Stimulated activated CD4-positive, alpha-beta T cell treated with anti-CD3 and anti-CD28 coated beads, Interleukin-15, amount 100 ng/mL, for 24 hours (primary cell): ENCODE measurements around the gene CKM.
"Not testable (repeated sequence)": the region's sequence is repeated elsewhere in the genome, so short reads cannot be mapped to it uniquely, and the experiment has no call there.

Source experiments
- DNase-seq: peaks from one replicate; pipeline ENCODE4 v3.0.0-alpha.2; 2020

CKM gene

DNA sequence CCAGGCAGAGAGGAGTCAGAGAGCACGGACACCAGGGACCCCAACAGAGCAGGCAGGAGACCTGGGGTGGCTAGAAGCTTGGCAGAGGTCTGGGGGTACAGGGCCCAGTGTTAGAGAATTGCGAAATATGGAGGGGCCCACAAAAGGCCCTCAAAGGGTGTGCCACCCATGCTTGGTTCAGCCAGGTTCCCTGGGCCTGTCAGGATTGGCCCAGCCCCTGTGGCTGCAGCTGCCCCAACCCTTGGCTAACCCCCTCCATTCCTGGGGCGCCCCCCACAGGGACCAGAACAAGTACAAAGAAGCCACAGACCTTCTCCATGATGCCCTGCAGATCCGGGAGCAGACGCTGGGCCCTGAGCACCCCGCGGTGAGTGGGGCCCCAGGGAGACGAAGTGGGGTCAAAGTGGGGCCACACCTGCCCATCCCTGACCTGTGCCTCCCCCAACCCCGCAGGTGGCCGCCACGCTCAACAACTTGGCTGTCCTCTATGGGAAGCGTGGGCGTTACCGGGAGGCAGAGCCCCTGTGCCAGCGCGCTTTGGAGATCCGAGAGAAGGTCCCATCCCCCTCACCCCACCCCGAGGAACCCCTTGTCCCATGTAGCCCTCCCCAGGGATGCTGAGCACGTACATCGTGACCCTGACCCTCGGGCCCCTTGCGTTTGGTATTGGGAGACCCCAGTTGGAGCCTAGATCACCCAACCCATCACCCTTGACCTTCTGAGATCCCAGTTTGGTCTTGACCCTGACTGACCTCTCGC, 25.9 kb upstream of the CKM start:
- DNase-seq: no peak

DNA sequence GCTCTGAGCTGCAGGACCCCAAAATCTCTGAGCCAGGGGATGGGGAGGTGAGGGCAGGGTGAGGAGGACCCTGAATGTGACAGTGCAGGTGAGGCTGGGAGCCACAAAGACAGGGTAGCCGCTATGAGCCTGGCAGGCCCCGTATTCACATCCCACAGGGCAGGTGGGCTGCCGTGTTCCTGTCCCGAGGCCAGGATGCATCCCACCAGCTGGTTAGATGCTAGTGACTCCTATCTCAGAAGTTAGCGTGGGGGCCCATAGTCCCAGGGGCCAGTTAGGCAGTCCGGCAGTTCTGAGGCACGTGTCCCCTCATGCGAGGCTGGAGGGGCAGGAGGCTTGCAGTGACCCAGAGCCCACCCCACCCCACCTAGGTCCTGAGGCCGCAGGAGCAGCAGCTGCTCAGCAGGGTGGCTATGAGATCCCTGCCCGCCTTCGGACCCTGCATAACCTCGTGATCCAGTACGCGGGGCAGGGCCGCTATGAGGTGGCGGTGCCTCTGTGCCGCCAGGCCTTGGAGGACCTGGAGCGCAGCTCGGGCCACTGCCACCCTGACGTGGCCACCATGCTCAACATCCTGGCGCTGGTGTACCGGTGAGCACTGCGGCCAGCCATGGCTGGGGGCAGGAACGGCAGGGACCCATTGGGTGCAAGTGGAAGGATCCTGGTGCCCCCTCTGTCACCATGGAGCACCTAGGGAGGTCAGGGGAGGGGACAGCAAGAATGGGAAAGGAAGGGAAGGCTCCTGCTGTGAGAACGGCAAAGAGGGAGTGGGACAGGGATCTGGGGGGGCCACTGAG, 25.1 kb upstream of the CKM start:
- no peak for DNase-seq

DNA sequence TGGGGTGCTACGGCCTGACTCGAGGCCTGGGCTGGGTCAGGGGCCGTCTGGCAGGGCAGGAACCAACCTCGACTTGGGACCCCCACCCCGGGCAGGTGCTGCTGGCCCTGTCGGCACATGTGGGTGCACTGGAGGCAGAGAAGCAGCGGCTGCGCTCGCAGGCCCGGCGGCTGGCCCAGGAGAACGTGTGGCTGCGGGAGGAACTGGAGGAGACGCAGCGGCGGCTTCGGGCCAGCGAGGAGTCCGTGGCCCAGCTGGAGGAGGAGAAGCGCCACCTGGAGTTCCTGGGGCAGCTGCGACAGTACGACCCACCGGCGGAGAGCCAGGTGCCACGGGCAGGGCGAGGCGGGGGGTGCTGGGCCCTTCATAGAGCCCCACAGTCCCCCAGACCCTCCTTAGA, 23.8 kb upstream of the CKM start:
- no peak for DNase-seq

DNA sequence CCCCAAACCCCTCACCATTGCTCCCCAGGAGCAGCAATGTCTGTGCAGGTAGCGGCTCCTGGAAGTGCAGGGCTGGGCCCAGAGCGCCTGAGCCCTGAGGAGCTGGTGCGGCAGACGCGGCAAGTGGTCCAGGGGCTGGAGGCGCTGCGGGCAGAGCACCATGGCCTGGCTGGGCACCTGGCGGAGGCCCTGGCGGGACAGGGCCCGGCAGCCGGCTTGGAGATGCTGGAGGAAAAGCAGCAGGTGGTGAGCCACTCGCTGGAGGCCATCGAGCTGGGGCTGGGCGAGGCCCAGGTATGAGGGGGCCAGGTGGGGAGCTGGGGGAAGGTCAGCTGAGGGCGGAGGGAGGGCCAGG, 22.8 kb upstream of the CKM start:
- DNase-seq: no peak

DNA sequence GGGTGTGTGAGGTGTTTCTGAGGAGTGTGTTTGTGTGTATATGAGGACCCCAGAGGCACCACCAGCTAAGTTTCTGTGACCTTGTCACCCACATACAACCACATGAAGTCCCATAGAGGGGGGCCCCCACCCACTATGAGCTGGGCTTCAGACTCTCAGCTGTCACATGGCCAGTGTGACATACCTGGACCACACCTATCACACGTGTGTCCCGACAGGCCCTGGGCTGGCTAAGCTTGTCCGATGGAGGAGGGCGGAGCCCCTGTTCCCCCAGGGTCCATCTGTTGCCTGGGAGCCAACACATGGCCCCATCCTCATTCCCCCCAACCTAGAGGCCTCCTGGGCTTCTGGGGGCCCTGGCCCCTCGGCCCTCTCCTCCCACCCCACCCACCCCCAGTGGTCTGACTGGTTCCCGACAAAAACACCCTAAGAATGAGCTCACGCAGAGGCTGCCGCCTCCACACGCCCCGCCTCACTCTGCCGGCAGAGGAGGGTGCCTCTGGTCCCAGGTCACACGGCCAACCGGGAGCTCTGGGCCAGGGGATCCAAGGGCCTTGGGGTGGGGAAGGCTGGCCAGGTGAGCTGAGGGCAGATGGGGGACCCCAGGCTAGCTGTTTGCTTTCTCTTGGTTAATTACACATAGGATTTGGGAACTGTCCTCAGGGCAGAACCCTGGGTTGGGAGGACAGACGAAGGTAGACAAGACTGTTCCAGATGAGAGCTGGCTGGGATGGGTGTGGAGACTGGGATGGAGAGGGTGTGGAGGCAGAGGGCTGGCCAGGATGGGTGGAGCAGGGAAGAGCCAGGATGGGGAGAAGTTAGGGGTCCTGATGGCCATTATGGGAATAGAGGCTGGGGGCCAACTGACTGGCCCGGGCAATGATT, 22.2 kb upstream of the CKM start:
- no peak for DNase-seq

DNA sequence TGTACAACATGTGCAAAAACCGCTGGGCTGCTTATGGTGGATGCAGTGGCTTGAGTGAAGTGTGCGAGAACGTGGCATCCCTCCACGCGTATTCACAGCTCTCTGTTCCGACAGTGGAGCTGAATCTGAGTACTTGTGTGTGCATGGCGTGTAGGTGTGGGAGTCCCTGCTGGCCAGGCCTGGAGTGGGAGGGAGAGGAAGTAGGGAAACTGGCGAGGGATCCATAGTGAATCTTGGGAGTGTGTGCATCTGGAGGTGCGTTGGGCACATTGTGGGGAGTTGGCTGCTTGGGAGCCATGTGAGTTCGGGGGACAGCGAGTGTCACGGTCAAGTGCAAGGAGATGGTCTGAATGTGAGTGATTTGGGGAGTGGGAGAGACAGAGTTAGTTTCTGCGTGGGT, 20.2 kb upstream of the CKM start:
- no peak for DNase-seq

DNA sequence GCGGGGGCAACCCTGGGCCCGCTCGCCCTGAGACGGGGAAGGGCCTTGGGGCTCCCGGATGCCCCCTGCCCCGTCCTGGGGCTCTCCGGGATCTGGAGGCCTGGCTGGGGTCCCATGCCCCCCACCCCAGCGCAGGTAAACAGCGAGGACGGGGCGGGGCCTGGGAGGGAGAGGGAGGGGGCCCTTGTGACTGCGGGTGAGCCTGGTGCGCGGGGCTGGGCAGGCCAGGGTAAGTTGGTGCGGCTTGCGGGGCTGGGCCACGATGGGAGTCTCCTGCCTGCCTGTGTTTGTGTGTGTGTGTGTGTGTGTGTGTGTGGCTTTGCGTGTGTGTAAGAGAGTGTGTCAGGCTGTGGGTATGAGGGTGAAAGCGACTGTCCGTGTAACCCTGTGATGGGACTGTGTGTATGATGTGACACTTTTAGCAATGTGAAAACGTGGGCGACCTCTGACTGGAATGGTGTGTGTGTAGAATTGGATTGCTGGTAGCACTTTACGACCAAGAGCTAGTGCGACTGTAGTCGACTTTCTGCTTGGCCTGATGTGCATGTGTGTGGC, 18.3 kb upstream of the CKM start:
- no peak for DNase-seq

DNA sequence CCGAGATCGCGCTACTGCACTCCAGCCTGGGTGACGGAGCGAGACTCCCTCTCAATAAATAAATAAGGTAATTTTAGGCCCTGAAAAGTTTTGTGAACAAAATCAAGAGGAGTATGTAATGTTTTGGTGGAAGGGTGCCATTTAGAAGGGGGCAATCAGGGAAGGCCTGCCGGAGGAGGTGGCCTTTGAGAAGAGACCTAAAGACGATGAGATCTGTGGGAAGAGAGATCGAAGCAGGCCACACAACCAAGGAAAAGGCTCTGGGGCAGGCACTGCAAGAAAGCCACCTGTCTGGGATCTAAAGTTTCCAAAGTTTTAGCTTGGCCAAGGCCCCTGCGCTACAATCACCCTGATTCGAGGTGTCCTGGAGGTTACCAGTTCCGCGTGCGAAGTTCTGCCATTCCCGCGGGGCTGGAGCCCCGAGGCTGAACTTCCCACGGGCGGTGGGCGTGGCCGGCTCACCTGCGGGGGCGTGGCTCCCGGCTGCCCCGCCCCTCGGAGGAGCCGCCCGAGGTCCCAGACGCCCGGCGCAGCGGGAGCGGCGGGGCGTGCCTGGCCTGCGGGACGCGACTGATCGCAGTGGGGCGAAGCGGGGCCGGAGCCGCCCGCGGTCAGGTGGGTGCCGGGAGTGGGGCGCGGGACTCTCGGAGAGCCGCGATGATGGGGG, 17.7 kb upstream of the CKM start, which contains the start of gene KLC3:
TSS of gene KLC3 (plus strand) at position 519 of the 667 bp plus-strand sequence. CDS start 4,792 bp downstream, outside the sequence.
- peak; percentile 46 for DNase-seq

DNA sequence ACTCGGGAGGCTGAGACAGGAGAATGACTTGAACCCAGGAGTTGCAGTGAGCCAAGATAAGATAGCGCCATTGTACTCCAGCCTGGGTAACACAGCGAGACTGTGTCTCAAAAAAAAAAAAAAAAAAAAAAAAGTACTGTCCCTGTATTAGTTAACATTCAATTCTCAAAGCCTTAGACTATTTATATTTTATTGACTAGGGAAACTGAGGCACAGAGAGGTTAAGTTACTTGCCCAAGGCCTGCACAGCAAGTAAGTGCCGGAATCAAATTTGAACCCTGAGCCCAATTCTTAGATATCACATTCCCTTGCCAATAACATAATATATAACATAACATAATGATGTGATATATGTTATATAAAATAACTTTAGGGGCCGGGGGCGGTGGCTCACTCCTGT, 17.0 kb upstream of the CKM start:
- no peak for DNase-seq

DNA sequence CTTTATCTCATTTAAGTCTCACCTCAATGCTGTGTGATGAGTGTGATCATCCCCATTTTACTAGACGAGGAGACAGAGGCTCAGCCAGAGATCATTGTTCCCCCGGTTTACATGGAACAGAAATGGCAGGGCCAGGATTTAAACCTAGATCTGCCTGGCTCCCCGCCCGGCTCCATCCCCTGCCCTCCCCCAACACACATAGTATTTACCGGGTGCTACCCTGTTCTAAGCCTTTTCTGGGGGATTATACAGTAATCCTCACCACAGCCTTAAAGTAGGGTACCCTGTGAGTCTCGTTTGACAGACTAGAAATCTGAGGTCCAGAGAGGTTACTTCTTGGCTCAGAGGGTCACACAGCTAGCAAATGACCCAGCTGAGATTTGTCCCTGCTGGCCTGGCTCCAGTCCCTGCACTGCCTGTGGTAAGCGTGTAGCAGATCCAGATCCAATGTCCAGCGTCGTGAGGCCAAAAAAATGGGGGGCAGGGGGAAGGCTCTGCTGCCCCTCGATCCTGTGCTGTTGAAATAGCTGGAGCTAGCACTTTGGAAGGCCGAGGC, 14.1 kb upstream of the CKM start:
- no peak for DNase-seq

DNA sequence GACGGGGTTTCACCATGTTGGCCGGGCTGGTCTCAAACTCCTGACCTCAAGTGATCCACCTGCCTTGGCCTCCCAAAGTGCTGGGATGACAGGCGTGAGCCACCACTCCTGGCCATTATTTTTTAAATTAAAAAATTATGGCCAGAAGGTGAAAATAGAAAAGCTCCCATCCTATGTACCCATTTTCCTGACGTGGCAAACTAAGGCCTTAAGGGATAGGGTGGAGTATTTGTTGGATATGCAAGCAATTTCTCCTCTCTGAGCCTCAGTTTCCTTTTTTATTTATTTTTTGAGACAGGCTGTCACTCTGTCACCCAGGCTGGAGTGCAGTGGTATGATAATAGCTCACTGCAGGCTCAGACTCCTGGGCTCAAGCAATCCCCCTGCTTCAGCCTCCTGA, 12.2 kb upstream of the CKM start:
- DNase-seq: not testable (repeated sequence)

DNA sequence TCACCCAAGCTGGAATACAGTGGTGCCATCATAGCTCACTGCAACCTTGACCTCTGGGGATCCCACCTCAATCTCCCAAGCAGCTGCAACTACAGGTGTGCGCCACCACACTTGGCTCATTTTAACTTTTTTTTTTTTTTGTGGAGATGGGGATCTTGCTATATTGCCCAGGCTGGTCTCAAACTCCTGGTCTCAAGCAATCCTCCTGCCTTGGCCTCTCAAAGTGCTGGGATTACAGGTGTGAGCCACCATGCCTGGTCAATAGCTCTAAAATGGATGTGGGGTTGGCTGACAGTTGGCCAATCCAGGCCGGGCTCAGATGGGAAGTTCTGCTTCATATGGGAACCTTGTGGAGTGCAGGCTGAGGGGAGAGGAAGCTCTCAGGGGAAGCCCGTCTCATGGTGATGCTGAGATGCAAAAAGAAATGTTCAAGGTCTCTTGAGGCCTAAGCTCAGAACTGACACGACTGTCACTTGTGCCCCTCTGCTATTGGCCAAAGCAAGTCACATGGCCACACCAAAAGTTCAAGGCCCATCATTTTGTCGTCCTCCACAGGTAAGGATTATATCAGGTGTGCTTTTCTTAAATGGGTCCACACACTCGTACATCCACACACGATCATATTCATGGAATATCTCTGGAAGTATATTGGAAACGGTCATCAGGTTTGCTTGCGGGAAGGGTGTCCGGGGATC, 11.1 kb upstream of the CKM start:
- DNase-seq: no peak

DNA sequence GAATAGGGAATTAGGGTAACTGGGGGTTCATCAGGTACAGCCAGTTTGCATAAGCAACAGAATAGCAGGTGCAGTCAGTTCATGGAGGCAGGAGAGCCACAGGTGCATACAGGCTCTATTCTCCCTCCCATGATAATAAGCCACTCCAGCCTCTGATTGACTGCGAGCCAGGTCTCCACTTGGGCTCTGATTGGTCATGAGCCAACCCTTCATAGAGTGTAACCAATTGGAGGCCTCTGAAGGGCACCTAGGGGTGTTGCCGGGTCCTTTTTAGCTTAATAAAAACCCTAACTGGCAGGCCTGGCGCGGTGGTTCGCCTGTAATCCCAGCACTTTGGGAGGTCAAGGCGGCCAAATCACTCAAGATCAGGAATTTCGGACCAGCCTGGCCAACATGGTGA, 8.7 kb upstream of the CKM start:
- no peak for DNase-seq

DNA sequence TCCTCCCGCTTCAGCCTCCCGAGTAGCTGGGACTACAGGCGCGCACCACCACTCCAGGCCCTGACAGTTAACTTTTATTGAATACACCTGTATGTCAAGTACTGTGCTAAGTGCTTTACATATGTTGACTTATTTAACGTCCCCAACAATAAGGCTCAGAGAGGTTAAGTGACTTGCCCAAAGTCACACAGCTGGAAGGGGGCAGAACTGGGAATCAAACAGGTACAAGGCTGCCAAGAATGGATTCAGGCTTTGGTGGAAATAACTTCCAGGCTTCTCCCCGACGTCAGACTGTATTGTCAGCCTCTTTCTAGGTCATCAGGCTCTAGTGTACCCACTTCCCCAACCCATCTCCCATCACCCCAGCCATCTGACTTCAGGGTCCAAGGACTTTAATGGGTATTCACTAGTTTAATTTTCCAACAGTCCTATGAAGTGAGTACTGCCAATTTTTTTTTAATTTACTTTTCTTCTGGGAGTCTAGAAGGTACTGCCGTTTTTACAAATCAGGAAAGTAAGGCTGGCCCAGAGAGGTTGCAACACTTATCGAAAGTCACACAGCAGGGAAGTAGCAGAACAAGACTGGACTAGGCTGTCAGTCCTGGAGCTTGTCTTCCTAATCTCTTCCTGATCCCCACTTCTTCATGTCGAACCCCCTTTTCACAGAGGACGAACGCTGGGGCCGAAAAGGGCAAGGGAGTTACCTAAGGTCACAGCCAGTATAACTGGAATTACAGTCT, 4.9 kb upstream of the CKM start:
- no peak for DNase-seq

DNA sequence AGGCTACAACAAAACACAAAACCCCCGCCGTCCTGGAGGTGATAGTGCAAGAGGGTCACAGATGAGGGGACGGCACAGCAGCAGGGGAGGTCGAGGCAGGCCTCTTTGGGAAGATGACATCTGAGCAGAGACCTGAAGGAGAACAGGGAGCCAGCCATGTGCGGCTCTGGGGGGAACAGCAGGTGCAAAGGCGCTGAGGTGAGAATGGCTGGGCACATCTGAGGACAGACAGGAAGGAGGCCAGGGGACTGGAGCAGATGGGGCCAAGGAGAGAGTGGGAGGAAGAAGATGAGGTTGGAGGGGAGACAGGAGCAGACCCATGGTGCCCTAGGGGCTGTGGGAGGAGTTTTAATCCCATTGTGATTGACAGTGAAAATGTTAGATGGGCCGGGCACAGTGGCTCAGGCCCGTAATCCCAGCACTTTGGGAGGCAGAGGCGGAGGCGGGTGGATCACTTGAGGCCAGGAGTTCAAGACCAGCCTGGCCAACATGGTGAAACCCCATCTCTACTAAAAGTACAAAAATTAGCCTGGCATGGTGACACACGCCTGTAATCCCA, 1.8 kb upstream of the CKM start:
- no peak for DNase-seq

DNA sequence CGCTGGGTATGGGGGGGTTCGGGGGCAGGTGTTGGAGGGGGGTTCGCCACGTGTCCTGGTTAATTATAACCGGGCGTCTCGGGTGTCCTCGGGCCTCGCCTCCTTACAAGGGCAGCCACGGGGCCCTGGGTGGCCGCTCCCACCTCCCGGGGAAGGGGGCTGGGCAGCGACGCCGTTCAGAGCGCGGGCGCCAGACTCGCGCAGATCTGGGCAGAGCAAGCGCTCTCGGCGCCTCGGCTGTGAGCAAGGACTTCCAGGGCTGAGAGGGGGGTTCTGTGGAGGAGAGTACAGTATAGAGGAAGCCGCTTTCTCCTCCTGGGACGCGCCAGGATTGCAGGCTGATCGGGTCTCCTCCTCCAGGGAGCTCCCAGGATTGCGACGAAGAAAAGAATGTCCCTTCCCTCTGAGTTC, 1.0 kb upstream of the CKM start:
- DNase-seq: no peak

DNA sequence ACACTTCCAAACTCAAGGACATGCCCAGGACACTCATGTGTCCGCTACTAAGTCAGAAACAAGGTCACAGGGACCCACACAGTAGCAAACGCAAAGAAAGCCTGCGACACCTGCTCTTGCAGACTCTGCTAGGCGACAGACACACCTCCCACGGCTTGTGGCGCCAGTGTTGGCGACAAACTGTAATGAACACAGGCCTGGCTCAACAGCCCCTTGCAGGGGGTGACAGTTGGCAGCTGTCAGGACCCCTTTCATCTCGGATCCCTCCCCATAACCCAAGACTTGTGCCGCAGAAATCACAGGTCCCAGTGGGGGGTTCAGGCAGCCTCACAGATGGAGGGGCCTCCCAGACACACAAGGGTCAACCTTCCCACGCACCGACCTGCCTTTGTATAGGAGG, 364 bp downstream of the CKM start:
- DNase-seq: no peak

DNA sequence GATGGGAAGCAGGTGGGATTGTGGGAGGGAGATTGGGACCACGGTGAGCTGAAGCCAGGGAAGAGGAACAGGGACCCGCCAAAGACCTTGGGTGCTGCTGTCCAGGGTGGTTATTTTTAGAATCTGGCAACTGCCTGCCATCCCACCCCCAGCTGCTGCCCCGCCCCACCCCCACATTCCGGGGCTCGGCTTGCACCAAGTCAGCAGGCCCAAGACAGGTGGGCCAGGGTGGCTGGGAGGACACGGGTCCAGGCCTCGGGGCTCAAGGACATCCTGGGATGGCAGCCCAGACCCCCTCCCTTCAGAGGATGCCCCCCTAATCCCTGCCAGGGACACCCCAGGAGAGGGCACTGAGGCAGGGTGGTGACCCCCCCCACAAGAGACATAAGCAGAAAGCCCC, 827 bp downstream of the CKM start:
- no peak for DNase-seq

DNA sequence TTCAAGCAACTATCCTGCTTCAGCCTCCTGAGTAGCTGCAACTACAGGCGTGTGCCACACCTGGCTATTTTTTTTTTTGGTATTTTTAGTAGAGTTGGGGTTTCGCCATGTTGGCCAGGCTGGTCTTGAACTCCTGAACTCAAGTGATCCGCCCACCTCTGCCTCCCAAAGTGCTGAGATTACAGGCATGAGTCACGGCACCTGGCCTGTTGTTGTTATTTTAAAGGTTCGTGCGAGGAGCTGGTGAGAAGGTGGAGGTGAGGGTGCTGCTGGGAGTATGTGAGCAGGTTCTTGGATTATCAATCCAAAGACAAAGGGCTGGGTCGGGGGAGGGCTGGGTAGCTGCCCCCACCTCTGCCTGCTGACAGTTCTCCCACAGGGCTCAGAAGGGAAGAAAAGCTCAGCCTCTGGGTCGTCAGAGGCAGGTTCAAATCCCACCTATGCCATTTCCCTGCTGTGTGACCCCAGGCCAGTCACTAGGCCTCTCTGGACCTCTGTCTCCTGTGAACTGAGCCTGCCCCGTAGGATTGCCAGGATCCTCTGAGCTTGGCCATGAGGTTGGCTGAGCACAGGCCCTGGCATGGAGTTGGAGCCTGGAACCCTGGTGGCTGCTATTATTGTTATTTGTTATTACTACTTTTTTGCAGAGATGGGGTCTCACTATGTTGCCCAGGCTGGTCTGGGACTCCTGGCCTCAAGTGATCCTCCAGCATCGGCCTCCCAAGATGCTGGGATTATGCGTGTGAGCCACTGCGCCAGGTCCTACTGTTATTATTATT, 1.5 kb downstream of the CKM start:
- DNase-seq: no peak

DNA sequence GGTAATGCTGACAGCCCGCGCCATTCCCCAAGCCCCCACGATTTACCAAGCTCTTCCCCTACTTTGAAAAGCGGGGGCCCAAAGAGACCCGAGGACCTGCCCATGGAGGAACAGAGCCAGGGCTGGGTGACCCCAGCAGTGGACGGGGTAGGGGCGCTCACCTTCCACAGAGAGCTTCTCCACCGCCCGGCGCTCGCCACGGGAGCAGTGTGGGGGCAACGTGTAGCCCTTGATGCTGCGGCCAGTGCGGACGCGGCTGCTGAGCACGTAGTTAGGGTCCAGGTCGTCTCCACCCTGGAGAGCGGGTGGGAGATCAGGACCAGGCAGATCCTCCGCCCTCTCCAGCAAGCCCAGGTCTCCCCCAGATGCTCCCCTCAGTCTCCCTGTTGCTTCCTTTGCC, 7.4 kb downstream of the CKM start:
- DNase-seq: no peak
